HG03025 (cell line): ENCODE results near the gene TCF3.
"Not testable (repeated sequence)": the region's sequence is repeated elsewhere in the genome, so short reads cannot be mapped to it uniquely, and the experiment has no call there.

Experiments
- ATAC-seq: cut with Tn5 transposase; IDR thresholded peaks from one replicate; pipeline ENCODE4 v1.9.1; 2021; ENCODE audit warnings: mild to moderate bottlenecking, moderate library complexity; ENCODE audit not compliant: unreplicated experiment, low FRiP score

TCF3 gene

DNA sequence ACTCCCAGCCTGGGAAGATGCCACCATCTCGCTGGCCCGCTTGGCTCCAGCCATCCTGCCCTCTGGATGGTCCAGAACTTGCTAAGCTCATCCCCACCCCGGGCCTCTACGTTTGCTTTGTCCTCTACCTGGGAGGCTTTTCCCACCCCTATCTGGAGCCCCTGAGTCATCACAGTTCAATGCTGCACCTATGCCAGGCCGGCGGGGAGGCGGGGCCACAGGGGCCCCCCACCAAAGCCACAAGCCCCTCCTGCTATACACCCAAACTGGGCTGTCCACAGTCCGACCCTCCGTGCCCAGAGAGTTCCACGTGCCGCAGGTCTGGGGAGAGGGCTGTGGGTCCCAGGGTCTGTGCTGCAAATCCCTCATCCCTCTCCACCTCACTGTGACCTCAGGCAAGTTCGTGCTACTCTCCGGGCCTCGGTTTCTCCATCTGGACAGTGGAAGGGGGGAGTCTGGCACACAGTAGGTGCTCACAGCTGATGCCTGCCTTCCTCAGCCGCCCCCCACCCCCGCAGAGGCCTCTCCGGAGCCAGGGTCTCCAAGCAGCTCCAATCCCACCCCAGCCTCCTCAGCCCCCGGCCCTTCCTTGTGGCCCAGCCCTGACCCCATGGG, 1.9 kb upstream of the TCF3 start:
- ATAC-seq: no peak

DNA sequence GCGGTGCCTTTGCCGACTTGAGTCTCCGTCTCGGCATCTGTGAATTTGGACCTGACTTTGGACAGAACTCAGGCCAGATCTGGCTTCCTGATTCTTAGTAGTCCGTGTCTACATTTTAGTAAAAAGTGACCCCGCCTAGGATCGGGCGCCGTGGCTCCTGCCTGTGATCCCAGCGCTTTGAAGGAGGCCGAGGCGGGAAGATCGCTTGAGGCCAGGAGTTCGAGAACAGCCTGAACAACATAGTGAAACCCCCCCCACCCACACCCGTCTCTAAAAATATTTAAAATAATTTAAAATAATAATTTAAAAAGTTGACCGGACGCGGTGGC, 849 bp upstream of the TCF3 start:
- ATAC-seq: no peak

DNA sequence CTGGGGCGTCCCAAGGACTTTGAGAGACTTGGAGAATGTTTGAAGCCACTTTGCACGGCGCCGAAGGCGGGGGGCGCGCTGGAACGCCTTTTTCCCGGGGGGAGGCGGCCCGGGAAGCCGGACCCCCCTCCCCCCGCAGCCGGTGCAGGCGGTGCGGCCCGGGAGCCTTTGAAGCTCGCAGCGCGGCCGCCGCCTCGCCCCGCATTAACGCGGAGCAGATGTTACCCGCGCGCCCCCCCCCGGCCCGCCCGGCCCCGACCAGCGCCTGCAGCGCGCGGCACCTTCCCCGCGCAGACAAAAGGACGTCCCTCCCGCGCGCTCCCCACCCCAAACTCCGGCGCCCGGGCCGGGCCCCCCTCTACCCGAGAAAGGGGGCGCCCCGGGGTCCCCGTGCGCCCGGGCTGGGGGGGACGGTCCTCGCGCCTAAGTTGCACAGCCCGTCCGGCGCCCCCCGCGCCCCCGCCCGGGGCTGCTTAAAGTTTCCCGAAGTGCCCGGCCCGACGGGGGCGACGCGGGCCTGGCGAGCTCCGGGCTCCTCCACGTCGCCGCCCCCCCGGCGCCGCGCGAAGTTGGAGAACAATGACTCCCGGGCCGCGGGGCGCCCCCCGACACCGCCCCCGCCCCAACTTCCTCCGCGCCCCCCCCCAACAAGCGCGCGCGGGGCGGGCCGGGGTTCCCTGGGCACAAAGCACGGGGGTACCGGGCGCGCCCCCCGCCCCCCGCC, 685 bp downstream of the TCF3 start:
- no peak for ATAC-seq

DNA sequence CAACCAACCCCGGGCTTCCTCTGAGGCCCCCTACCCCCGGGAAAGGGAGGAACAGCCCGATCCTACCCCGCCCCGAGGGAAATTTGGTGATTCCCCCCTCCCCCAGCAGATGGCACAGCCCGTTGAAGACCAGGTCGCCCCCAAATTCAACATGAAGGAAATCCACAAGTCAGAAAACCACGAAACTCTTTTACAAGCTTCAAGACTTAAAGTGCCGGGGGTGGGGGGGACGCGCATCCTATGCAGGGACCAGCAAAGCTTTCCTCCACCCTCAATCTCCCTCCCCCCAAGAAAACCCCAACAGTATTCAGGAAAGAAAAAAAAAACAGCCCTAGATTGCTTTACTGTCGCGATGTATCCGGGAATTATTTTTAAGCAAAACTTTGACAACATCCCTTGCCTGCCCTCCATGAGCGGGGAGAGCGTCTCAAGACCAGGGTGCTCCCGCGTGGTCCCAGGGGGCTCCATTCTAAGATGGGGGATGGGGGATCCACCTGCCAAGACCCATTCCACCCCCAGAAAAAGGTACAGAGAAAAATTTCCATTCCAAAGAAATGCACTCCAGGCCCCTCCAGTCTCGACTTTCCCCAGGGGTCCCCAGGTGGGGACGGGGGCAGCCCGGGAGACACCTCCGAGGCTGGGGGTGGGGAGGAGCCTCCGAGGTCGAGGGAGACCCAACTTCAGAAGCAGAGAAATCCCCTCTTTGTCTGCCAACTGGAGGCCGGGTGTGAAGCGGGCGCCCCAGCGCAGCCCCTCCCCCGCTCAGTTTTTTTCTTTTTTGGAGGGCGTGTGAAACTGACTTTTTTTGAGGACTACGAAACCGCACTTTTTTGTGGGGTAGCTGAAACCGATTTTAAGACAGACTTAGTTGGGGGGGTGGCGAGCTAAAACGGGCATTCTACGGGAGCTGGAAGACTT, 1.5 kb downstream of the TCF3 start:
- no peak for ATAC-seq

DNA sequence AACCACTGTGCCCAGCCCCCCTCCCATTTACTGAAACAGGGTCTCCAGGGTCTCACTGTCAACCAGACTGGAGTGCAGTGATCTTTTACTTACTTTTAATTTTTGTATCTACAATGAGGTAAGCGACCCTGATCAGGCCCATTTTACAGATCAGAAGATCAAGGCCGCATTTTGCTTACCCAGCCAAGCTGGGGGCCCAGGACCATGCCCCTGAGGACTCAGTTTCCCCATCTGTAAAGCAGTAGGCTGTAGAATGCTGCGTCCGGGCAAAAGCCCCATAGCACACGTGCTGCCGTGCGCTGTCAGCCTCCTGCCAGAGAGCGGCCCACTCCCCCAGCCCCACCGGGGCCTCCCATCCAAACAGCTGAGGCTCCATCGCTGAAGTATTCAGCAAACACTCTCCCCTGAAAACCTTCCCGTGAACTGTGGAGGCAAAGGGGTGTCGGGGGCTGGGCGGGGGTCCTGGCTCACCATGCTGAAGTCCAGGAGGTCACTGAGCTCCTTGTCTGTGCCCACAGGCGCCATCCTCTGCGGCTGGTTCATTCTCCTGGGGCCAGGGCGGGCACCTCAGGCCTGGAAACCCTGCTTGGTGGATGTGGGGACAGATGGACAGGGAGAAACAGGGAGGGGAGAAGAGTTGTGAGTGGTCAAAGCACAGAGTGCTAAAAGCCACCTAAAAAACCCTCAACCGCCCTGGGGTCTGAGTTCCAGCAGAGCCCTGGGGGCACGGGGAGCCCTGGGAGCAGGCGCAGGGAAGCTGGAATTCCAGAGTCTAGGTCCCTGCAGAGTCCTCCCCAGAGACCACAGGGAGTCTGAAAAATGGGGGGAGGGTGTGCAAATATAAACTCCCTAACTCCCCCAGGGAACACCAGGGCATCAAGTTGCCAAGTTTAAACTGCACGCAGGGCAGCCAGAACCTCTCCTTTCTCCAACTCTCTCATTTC, 2.4 kb downstream of the TCF3 start:
- ATAC-seq: no peak

DNA sequence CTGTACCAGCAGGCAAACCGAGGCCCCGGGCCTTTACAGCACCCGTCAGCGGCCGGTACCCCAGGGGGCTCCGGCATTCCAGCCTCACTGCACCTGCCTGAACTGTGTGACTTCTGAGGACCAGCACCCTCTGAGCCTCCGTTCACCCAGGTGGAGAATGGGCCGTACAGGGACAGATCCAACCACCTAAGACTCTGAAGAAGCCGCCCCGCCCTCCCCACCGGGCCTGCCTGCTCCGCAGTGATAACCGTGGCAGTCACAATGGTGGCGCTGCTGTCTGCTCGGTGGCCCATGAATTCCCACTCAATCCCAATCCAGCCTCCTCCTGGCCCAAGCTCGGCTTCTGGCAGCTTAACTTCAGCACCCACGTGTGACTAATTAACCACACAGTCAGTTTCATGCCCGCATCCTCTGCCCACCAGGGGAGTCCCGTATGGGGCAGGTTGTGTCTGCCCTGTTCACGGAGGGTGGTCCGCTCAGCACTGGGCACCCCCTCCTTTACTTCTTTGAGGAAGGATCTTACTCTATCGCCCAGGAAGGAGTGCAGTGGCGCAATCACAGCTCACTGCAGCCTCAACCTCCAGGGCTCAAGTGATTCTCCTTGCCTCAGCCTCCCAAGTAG, 3.4 kb downstream of the TCF3 start:
- ATAC-seq: no peak

- no peak for ATAC-seq
These were observed 4.0 kb downstream of the TCF3 start for GRCh38 chr19:1648459-1648849.

DNA sequence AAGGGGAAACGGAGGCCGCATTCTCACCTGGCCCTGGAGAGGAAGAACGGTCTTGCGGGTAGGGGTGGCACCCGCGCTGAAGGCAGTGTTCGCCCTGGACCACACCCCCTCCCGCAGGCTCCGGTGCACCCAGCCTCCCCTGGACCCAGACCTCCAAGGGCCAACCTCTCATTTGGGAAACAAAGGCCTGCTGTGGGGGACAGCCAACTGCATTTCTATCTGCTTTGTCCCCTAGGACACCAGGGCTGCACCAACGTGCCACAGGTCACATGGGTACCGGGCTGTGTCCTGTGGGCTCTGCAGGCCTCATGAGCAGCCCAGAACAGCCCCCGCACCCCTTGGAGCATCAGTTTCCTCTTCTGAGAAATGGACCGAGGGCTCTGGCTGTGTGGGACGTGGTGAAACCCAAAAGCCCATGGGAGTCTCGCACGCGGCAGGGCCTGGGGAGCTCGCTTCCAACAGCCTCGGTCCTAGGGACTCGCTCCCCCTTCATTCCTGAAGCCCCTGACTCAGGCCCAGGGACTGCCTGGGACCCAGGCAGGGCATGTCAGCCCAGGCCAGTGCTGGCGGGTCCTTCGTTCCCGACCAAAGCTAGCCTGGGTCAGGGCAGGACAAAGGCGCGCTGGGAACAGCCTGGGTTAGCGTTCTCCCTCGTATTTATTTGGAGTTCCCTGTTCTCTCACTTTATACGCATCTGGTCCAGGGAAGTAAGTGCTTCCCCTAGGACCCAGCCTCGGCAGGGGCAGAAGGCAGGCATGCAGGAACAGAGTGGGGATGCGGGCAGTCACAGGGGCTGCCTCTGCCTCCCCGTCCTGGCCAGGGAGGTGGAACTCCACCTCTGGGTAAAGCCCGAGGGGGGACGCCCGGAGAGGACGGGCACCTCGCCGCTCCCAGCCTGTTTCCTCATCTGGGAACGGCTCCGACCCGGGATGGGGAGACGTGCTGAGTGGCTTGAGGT, 4.6 kb downstream of the TCF3 start:
- ATAC-seq: no peak

DNA sequence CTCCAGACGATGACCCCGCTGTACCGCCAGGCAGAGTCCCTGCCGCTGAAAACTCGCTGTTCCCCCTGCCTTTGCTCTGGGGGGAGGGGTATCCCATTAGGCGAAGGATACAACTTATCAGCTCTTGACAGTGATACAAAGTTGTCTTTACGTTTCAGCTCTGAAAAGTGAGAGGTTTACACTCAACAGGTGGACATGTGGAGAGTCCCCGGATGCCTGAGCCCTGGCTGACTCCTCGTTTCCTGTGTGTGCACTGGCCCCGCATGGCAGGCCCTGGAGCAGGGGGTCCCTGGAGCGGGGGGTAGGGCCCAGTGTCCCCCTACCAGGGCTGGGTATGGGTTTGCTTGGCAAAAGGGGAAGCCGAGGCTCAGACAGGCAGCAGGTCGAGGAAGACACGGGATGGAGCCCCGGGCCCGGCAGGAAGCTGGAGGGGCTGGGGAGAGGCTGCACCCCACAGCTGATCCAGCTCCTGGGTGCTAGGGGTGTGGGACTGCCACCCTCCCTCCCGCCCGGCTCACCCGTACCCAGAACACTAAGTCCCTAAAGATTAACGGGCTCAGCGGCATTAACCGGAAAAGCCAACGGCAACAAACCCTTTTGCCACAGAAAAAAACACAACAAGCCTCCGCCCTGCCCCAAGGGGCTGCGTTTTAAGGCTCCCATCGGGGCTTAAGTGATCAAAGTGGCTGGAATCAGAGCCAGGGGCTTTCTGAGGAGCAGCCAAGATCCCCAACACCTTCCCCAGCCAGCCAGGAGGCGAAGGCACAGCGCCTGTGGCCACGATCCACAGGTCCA, 5.6 kb downstream of the TCF3 start:
- no peak for ATAC-seq

- ATAC-seq: no peak
These were observed 6.3 kb downstream of the TCF3 start for GRCh38 chr19:1646149-1646548.

- no peak for ATAC-seq
These were observed 7.1 kb downstream of the TCF3 start for GRCh38 chr19:1645299-1645698.

- no peak for ATAC-seq
These were observed 8.3 kb downstream of the TCF3 start for GRCh38 chr19:1644070-1644469.

- ATAC-seq: not testable (repeated sequence)
These were observed 11.4 kb downstream of the TCF3 start for GRCh38 chr19:1640893-1641448.

- ATAC-seq: no peak
These were observed 15.8 kb downstream of the TCF3 start for GRCh38 chr19:1636325-1637236.

DNA sequence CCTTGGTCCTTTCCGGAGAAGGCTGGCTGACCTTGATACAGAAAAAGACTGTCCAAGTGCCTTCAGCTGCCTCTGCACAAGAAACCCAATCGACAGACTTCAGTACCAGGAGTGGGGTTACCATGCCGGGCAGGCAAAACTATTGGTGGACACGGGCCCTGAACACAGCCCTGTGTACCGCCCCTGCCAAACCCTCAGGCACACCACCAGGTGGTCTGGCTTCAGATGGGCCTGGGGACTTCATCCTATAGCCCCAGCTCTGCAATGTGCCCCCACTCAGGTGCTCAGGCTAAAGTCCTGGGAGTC, 17.5 kb downstream of the TCF3 start:
- ATAC-seq: no peak

GRCh38 chr19:1634242-1634937, 18.0 kb downstream of the TCF3 start:
- no peak for ATAC-seq
